HepG2 (cell line): ENCODE data around the gene ECHDC1. TPM values are rescaled to one million over a fixed set of nuclear protein-coding genes. Genes with fewer than 3 reads are reported as not detected.

Source experiments
- BCL3 ChIP-seq: sonication (generic); formaldehyde crosslinking; IDR thresholded peaks from 2 replicates; pipeline ENCODE4 v1.5.1; 2020; ENCODE audit warnings: mild to moderate bottlenecking, missing genetic modification reagents, moderate library complexity
- BCLAF1 ChIP-seq: fragments of 450-650 bp; IDR thresholded peaks from 2 replicates; pipeline ENCODE4 v1.6.1; 2017; ENCODE audit warnings: mild to moderate bottlenecking
- CERS6 ChIP-seq: sonication (generic); formaldehyde crosslinking; IDR thresholded peaks from 2 replicates; pipeline ENCODE4 v1.5.0; 2020; ENCODE audit warnings: missing genetic modification reagents
- DRAP1 ChIP-seq: IDR thresholded peaks from 2 replicates; pipeline ENCODE4 v1.6.1; 2016; ENCODE audit warnings: missing genetic modification reagents, missing compliant biosample characterization
- FOSL2 ChIP-seq: sonication (generic); formaldehyde crosslinking; IDR thresholded peaks from 2 replicates; pipeline ENCODE4 v1.4.0; 2020; ENCODE audit warnings: missing genetic modification reagents
- HMG20A ChIP-seq: IDR thresholded peaks from 2 replicates; pipeline ENCODE4 v1.6.1; 2016; ENCODE audit warnings: borderline replicate concordance
- MLXIP ChIP-seq: sonication (generic); formaldehyde crosslinking; IDR thresholded peaks from 2 replicates; pipeline ENCODE4 v1.9.0; 2021; ENCODE audit warnings: missing genetic modification reagents, borderline replicate concordance
- TBX2 ChIP-seq: sonication (generic); formaldehyde crosslinking; IDR thresholded peaks from 2 replicates; pipeline ENCODE4 v1.5.0; 2020; ENCODE audit warnings: missing genetic modification reagents, mild to moderate bottlenecking, borderline replicate concordance
- TFE3 ChIP-seq: IDR thresholded peaks from 2 replicates; pipeline ENCODE4 v1.6.1; 2016
- ZBTB20 ChIP-seq: sonication (generic); formaldehyde crosslinking; IDR thresholded peaks from 2 replicates; pipeline ENCODE4 v1.8.1; 2023; ENCODE audit warnings: missing genetic modification reagents, low read depth, mild to moderate bottlenecking, borderline replicate concordance
- ZNF317 ChIP-seq: sonication (generic); formaldehyde crosslinking; IDR thresholded peaks from 2 replicates; pipeline ENCODE4 v1.5.0; 2020; ENCODE audit warnings: mild to moderate bottlenecking, missing genetic modification reagents
- ZNF563 ChIP-seq: sonication (generic); formaldehyde crosslinking; IDR thresholded peaks from 2 replicates; pipeline ENCODE4 v1.8.0; 2022; ENCODE audit warnings: mild to moderate bottlenecking, moderate library complexity, missing genetic modification reagents
- ZNF747 ChIP-seq: sonication (generic); formaldehyde crosslinking; IDR thresholded peaks from 2 replicates; pipeline ENCODE4 v1.8.1; 2023; ENCODE audit warnings: missing genetic modification reagents, mild to moderate bottlenecking, borderline replicate concordance
- ZNF781 ChIP-seq: sonication (generic); formaldehyde crosslinking; IDR thresholded peaks from 2 replicates; pipeline ENCODE4 v1.5.1; 2020; ENCODE audit warnings: borderline replicate concordance, mild to moderate bottlenecking, missing genetic modification reagents; ENCODE audit errors: not compliant biosample characterization
- polyA plus RNA-seq, 8 experiments: library from polyadenylated mRNA; depleted of rRNA in 3 of 8; stranded (reverse) in 7 of 8; unstranded in 1 of 8; fragments of >200 nt; fragmentation: Illumina TruSeq in 4 of 8; extraction: Trizol in 4 of 8; gene quantifications; 2 replicates each; pipeline versions ENCODE4 v1.2.1 to v1.2.3, GENCODE V29; 2011 to 2016; ENCODE audit warnings: low read depth in 4 of 8, missing spikeins in 1 of 8, mixed read lengths in 1 of 8; ENCODE audit not compliant: insufficient read depth in 1 of 8
- total RNA-seq, 5 experiments: library from RNA; depleted of rRNA; stranded (reverse); fragments of >200 nt; fragmentation: Illumina TruSeq; extraction: Trizol; gene quantifications; 2 replicates each; pipeline ENCODE4 v1.2.3, GENCODE V29; 2016; ENCODE audit warnings: low read depth in 1 of 5

The ECHDC1 gene
- total and polyA plus RNA-seq, 2 of the 13 experiments (the other 11 are each of a cell fraction or from before 2014, with no cell fraction given), result 32.8 to 98.1 TPM

- TF ChIP-seq ZNF563 (no peak; the same call in 1 of the 2 replicates), ZBTB20 (CRISPR knock-in tag) (no peak), FOSL2 (no peak; the same call in 1 of the 2 replicates), BCLAF1 (no peak), TFE3 (peak; percentile 74; the same call in 1 of the 2 replicates), BCL3 (CRISPR knock-in tag) (no peak), ZNF747 (no peak), CERS6 (CRISPR knock-in tag) (no peak), ZNF317 (CRISPR knock-in tag) (no peak), MLXIP (0 out of 2 replicates have a peak, but pooled peaks have one; percentile 35), DRAP1 (CRISPR knock-in tag) (peak; percentile 13; the same call in 1 of the 2 replicates), ZNF781 (CRISPR knock-in tag) (no peak), HMG20A (CRISPR knock-in tag) (no peak), TBX2 (CRISPR knock-in tag) (no peak)
Observed at GRCh38 chr6:127266178-127266891, 77.1 kb downstream of the ECHDC1 start, which contains the start of gene RNF146 (continued).
